ENCODE data around the gene RAD51.

- no peak for TF ChIP-seq CTCF (IDR thresholded peaks at IDR 0.05; ENCODE audit: low read length)
- TF ChIP-seq EZH2 (IDR thresholded peaks at IDR 0.05; ENCODE audit: borderline replicate concordance, low read length), result no peak
Observed at GRCh38 chr15:40772014-40772413, 77.0 kb downstream of the RAD51 start.
